ENCODE data around the gene CIB1.
"Not testable (repeated sequence)": the region's sequence is repeated elsewhere in the genome, so short reads cannot be mapped to it uniquely, and the experiment has no call there.

Gene CIB1

GRCh38 chr15:90192961-90193786, 40.6 kb downstream of the CIB1 start:
- DNase-seq (ENCODE audit: low read depth): no peak

- DNase-seq (ENCODE audit: low read depth): no peak
Observed at GRCh38 chr15:90191794-90192509, 41.8 kb downstream of the CIB1 start.

- DNase-seq (ENCODE audit: low read depth): no peak
Observed at GRCh38 chr15:90191344-90191687, 42.4 kb downstream of the CIB1 start.

GRCh38 chr15:90190606-90191343, 43.0 kb downstream of the CIB1 start:
- no peak for DNase-seq (ENCODE audit: low read depth)

GRCh38 chr15:90189781-90190467, 43.8 kb downstream of the CIB1 start:
- no peak for DNase-seq (ENCODE audit: low read depth)

- no peak for DNase-seq (ENCODE audit: low read depth)
Observed at GRCh38 chr15:90188914-90189748, 44.6 kb downstream of the CIB1 start.

- not testable (repeated sequence) for DNase-seq (ENCODE audit: low read depth)
Observed at GRCh38 chr15:90188065-90188464, 45.7 kb downstream of the CIB1 start.

- no peak for DNase-seq (ENCODE audit: low read depth)
Observed at GRCh38 chr15:90187257-90187868, 46.4 kb downstream of the CIB1 start.

GRCh38 chr15:90184786-90185704, 48.7 kb downstream of the CIB1 start:
- DNase-seq (ENCODE audit: low read depth): peak; percentile 22

- no peak for DNase-seq (ENCODE audit: low read depth)
Observed at GRCh38 chr15:90184119-90184785, 49.5 kb downstream of the CIB1 start.

- DNase-seq (ENCODE audit: low read depth): no peak
Observed at GRCh38 chr15:90181776-90182175, 52.0 kb downstream of the CIB1 start.

All from activated T-cell treated with anti-CD3 and anti-CD28 coated beads for 24 hours (primary cell).